HepG2 (cell line): Measurements from ENCODE around the gene TOMM6. TPM values are rescaled to one million over a fixed set of nuclear protein-coding genes. Genes with fewer than 3 reads are reported as not detected.
A peak's percentile ranks its signal among the peaks of the same experiment; 100 is the strongest.

Source experiments
- ARID2 ChIP-seq: sonication (generic); formaldehyde crosslinking; IDR thresholded peaks from 2 replicates; pipeline ENCODE4 v1.8.1; 2022; ENCODE audit warnings: mild to moderate bottlenecking, missing genetic modification reagents, borderline replicate concordance
- KDM5B ChIP-seq: sonication (generic); formaldehyde crosslinking; IDR thresholded peaks from 2 replicates; pipeline ENCODE4 v1.4.0; 2020; ENCODE audit warnings: missing genetic modification reagents, mild to moderate bottlenecking, borderline replicate concordance
- LCORL ChIP-seq, 2 experiments: fragments of 450-650 bp in 1 of 2; sonication (generic) in 1 of 2; formaldehyde crosslinking in 1 of 2; IDR thresholded peaks; 2 replicates each; pipeline versions ENCODE4 v1.5.0 to v1.6.1; 2017 to 2020; ENCODE audit warnings: antibody characterized with exemption in 1 of 2, missing genetic modification reagents in 1 of 2
- MEIS2 ChIP-seq: sonication (generic); formaldehyde crosslinking; IDR thresholded peaks from 2 replicates; pipeline ENCODE4 v1.9.0; 2021; ENCODE audit warnings: mild to moderate bottlenecking, missing genetic modification reagents
- SP4 ChIP-seq: sonication (generic); formaldehyde crosslinking; IDR thresholded peaks from 2 replicates; pipeline ENCODE4 v1.8.1; 2023; ENCODE audit warnings: mild to moderate bottlenecking, missing genetic modification reagents
- SSRP1 ChIP-seq: IDR thresholded peaks from 2 replicates; pipeline ENCODE4 v1.6.1; 2016; ENCODE audit warnings: control low read depth
- ZNF766 ChIP-seq: sonication (generic); formaldehyde crosslinking; IDR thresholded peaks from 2 replicates; pipeline ENCODE4 v1.5.0; 2020; ENCODE audit warnings: missing genetic modification reagents, borderline replicate concordance
- ZNF879 ChIP-seq: sonication (generic); formaldehyde crosslinking; IDR thresholded peaks from 2 replicates; pipeline ENCODE4 v1.8.1; 2023; ENCODE audit warnings: missing genetic modification reagents
- polyA plus RNA-seq, 8 experiments: library from polyadenylated mRNA; depleted of rRNA in 3 of 8; stranded (reverse) in 7 of 8; unstranded in 1 of 8; fragments of >200 nt; fragmentation: Illumina TruSeq in 4 of 8; extraction: Trizol in 4 of 8; gene quantifications; 2 replicates each; pipeline versions ENCODE4 v1.2.1 to v1.2.3, GENCODE V29; 2011 to 2016; ENCODE audit warnings: low read depth in 4 of 8, missing spikeins in 1 of 8, mixed read lengths in 1 of 8; ENCODE audit not compliant: insufficient read depth in 1 of 8
- total RNA-seq, 5 experiments: library from RNA; depleted of rRNA; stranded (reverse); fragments of >200 nt; fragmentation: Illumina TruSeq; extraction: Trizol; gene quantifications; 2 replicates each; pipeline ENCODE4 v1.2.3, GENCODE V29; 2016; ENCODE audit warnings: low read depth in 1 of 5
- TF ChIP-seq, protein P1 (sequence below): sonication (generic); formaldehyde crosslinking; IDR thresholded peaks from 2 replicates; pipeline ENCODE4 v1.8.1; 2022; ENCODE audit warnings: mild to moderate bottlenecking, missing genetic modification reagents
- TF ChIP-seq, protein P2 (sequence below): sonication (generic); formaldehyde crosslinking; IDR thresholded peaks from 2 replicates; pipeline ENCODE4 v1.9.0; 2022; ENCODE audit warnings: low read depth, missing genetic modification reagents
- TF ChIP-seq, protein P3 (sequence below): sonication (generic); formaldehyde crosslinking; IDR thresholded peaks from 2 replicates; pipeline ENCODE4 v1.4.0; 2020; ENCODE audit warnings: missing genetic modification reagents, mild to moderate bottlenecking, borderline replicate concordance
- TF ChIP-seq, protein P4 (sequence below): sonication (generic); formaldehyde crosslinking; IDR thresholded peaks from one replicate; pipeline ENCODE4 v1.5.1; 2020; ENCODE audit warnings: mild to moderate bottlenecking, missing genetic modification reagents; ENCODE audit errors: not compliant biosample characterization

The TOMM6 gene
- total and polyA plus RNA-seq, 2 of the 13 experiments (the other 11 are each of a cell fraction or from before 2014, with no cell fraction given), result 320 to 321 TPM

DNA sequence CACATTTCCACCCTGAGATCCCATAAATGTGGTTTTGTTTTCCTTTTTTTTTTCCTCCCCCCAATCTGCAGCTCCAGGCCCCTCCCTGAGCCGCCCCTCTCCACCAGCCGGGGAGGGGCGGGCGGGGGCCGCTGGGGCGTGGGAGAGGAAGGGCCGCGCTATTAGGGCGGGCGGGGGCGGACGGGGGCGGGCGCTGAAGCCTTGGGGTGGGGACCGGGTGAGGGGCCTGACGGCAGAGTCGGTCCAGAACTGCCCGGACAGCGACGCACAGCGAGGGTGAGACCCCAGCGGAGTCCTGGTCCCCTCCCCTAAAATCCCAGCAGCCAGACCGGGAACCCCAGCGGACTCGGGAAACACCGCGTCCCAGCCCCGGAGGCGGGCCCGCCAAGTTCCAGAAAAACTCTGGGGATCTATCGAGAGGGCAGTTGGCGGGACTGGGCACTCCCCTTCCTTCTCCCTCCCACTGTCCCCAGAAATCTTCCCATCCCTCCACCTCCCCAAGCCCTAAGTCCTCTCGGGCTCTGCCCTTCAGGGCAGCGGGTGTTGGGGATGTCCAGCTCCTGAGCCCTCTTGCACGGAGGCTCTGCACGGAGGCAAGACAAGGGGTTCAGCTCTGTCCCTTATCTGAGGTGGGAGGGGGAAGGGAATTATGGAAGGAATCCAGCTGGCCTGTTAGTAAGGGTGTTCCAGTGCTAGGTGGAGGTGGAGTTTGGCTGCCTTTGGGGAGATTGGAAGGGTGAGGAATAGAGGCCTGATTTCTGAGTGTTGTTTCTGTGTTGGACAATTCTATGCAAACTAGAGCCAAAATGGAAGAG lies 6.7 kb upstream of the TOMM6 start, which contains the start of gene PRICKLE4 (continued):
- TF ChIP-seq, protein P1, sequence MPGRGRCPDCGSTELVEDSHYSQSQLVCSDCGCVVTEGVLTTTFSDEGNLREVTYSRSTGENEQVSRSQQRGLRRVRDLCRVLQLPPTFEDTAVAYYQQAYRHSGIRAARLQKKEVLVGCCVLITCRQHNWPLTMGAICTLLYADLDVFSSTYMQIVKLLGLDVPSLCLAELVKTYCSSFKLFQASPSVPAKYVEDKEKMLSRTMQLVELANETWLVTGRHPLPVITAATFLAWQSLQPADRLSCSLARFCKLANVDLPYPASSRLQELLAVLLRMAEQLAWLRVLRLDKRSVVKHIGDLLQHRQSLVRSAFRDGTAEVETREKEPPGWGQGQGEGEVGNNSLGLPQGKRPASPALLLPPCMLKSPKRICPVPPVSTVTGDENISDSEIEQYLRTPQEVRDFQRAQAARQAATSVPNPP, result no peak
- TF ChIP-seq KDM5B (CRISPR knock-in tag) (peak; percentile 13; the same call in 1 of the 2 replicates), SP4 (CRISPR knock-in tag) (peak; percentile 20; the same call in 1 of the 2 replicates), SSRP1 (CRISPR knock-in tag) (no peak), LCORL (IDR thresholded peaks at IDR 0.05) (no peak), LCORL (CRISPR knock-in tag; IDR thresholded peaks at IDR 0.05) (0 out of 2 replicates have a peak, but pooled peaks have one; percentile 37), MEIS2 (CRISPR knock-in tag) (0 out of 2 replicates have a peak, but pooled peaks have one; percentile 15), ARID2 (0 out of 2 replicates have a peak, but pooled peaks have one; percentile 17), ZNF879 (CRISPR knock-in tag) (0 out of 2 replicates have a peak, but pooled peaks have one; percentile 47), ZNF766 (no peak)
- TF ChIP-seq, protein P2, sequence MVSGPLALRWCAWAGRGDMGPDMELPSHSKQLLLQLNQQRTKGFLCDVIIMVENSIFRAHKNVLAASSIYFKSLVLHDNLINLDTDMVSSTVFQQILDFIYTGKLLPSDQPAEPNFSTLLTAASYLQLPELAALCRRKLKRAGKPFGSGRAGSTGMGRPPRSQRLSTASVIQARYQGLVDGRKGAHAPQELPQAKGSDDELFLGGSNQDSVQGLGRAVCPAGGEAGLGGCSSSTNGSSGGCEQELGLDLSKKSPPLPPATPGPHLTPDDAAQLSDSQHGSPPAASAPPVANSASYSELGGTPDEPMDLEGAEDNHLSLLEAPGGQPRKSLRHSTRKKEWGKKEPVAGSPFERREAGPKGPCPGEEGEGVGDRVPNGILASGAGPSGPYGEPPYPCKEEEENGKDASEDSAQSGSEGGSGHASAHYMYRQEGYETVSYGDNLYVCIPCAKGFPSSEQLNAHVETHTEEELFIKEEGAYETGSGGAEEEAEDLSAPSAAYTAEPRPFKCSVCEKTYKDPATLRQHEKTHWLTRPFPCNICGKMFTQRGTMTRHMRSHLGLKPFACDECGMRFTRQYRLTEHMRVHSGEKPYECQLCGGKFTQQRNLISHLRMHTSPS (CRISPR knock-in tag), result no peak
- TF ChIP-seq, protein P3, sequence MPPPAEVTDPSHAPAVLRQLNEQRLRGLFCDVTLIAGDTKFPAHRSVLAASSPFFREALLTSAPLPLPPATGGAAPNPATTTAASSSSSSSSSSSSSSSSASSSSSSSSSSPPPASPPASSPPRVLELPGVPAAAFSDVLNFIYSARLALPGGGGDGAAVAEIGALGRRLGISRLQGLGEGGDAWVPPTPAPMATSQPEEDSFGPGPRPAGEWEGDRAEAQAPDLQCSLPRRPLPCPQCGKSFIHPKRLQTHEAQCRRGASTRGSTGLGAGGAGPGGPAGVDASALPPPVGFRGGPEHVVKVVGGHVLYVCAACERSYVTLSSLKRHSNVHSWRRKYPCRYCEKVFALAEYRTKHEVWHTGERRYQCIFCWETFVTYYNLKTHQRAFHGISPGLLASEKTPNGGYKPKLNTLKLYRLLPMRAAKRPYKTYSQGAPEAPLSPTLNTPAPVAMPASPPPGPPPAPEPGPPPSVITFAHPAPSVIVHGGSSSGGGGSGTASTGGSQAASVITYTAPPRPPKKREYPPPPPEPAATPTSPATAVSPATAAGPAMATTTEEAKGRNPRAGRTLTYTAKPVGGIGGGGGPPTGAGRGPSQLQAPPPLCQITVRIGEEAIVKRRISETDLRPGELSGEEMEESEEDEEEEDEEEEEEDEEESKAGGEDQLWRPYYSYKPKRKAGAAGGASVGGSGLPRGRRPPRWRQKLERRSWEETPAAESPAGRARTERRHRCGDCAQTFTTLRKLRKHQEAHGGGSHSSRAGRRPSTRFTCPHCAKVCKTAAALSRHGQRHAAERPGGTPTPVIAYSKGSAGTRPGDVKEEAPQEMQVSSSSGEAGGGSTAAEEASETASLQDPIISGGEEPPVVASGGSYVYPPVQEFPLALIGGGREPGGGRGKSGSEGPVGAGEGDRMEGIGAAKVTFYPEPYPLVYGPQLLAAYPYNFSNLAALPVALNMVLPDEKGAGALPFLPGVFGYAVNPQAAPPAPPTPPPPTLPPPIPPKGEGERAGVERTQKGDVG (CRISPR knock-in tag), result 0 out of 2 replicates have a peak, but pooled peaks have one; percentile 50
- TF ChIP-seq, protein P4, sequence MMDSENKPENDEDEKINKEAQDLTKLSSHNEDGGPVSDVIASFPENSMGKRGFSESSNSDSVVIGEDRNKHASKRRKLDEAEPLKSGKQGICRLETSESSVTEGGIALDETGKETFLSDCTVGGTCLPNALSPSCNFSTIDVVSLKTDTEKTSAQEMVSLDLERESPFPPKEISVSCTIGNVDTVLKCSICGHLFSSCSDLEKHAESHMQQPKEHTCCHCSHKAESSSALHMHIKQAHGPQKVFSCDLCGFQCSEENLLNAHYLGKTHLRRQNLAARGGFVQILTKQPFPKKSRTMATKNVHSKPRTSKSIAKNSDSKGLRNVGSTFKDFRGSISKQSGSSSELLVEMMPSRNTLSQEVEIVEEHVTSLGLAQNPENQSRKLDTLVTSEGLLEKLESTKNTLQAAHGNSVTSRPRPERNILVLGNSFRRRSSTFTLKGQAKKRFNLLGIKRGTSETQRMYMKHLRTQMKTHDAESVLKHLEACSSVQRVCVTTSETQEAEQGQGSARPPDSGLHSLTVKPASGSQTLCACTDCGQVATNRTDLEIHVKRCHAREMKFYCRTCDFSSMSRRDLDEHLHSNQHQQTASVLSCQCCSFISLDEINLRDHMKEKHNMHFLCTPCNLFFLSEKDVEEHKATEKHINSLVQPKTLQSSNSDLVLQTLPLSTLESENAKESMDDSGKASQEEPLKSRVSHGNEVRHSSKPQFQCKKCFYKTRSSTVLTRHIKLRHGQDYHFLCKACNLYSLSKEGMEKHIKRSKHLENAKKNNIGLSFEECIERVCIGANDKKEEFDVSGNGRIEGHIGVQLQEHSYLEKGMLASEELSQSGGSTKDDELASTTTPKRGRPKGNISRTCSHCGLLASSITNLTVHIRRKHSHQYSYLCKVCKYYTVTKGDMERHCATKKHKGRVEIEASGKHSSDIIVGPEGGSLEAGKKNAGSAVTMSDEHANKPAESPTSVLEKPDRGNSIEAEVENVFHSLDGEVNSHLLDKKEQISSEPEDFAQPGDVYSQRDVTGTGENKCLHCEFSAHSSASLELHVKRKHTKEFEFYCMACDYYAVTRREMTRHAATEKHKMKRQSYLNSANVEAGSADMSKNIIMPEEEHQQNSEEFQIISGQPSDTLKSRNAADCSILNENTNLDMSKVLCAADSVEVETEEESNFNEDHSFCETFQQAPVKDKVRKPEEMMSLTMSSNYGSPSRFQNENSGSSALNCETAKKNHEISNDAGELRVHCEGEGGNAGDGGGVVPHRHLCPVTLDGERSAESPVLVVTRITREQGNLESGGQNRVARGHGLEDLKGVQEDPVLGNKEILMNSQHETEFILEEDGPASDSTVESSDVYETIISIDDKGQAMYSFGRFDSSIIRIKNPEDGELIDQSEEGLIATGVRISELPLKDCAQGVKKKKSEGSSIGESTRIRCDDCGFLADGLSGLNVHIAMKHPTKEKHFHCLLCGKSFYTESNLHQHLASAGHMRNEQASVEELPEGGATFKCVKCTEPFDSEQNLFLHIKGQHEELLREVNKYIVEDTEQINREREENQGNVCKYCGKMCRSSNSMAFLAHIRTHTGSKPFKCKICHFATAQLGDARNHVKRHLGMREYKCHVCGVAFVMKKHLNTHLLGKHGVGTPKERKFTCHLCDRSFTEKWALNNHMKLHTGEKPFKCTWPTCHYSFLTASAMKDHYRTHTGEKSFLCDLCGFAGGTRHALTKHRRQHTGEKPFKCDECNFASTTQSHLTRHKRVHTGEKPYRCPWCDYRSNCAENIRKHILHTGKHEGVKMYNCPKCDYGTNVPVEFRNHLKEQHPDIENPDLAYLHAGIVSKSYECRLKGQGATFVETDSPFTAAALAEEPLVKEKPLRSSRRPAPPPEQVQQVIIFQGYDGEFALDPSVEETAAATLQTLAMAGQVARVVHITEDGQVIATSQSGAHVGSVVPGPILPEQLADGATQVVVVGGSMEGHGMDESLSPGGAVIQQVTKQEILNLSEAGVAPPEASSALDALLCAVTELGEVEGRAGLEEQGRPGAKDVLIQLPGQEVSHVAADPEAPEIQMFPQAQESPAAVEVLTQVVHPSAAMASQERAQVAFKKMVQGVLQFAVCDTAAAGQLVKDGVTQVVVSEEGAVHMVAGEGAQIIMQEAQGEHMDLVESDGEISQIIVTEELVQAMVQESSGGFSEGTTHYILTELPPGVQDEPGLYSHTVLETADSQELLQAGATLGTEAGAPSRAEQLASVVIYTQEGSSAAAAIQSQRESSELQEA (CRISPR knock-in tag), result peak; percentile 42
